Liver (tissue), 3 donors: ENCODE results near the gene ARRDC4.
A peak's percentile ranks its signal among the peaks of the same experiment; 100 is the strongest.

Experiments used
- ATF3 ChIP-seq: IDR thresholded peaks from 2 replicates; pipeline ENCODE4 v1.6.1; 2016; ENCODE audit warnings: antibody characterized with exemption
- CTCF ChIP-seq: fragments of 150-350 bp; IDR thresholded peaks from 2 replicates; pipeline ENCODE4 v1.5.1; 2017; ENCODE audit warnings: improper control_type of control experiment, low read depth, low read length; ENCODE audit not compliant: missing input control
- FOXA2 ChIP-seq: IDR thresholded peaks from 2 replicates; pipeline ENCODE4 v1.6.1; 2016; ENCODE audit warnings: antibody characterized with exemption
- GABPA ChIP-seq, 2 donors: IDR thresholded peaks in 1 of 2; conservative IDR thresholded peaks in 1 of 2; 2 replicates each; pipeline ENCODE4 v1.6.1; 2016; ENCODE audit warnings: antibody characterized with exemption in 2 of 2, mild to moderate bottlenecking in 1 of 2, moderate library complexity in 1 of 2
- JUND ChIP-seq, 2 donors: IDR thresholded peaks; 2 replicates each; pipeline ENCODE4 v1.6.1; 2016; ENCODE audit warnings: antibody characterized with exemption in 2 of 2
- MAX ChIP-seq: IDR thresholded peaks from 2 replicates; pipeline ENCODE4 v1.6.1; 2016; ENCODE audit warnings: antibody characterized with exemption
- NR2F2 ChIP-seq: IDR thresholded peaks from 2 replicates; pipeline ENCODE4 v1.6.1; 2016; ENCODE audit warnings: antibody characterized with exemption
- RAD21 ChIP-seq, 2 donors: IDR thresholded peaks; 2 replicates each; pipeline ENCODE4 v1.6.1; 2016; ENCODE audit warnings: antibody characterized with exemption in 2 of 2, mild to moderate bottlenecking in 2 of 2
- RXRA ChIP-seq, 2 donors: IDR thresholded peaks; 2 replicates each; pipeline ENCODE4 v1.6.1; 2017 to 2018; ENCODE audit warnings: antibody characterized with exemption in 2 of 2, mild to moderate bottlenecking in 1 of 2
- SP1 ChIP-seq: IDR thresholded peaks from 2 replicates; pipeline ENCODE4 v1.6.1; 2018; ENCODE audit warnings: antibody characterized with exemption, mild to moderate bottlenecking
- TAF1 ChIP-seq: conservative IDR thresholded peaks from 2 replicates; pipeline ENCODE4 v1.6.1; 2016; ENCODE audit warnings: antibody characterized with exemption, mild to moderate bottlenecking
- YY1 ChIP-seq: IDR thresholded peaks from 2 replicates; pipeline ENCODE4 v1.6.1; 2016; ENCODE audit warnings: antibody characterized with exemption, mild to moderate bottlenecking
- TF ChIP-seq, protein P1 (sequence below): IDR thresholded peaks from 2 replicates; pipeline ENCODE4 v1.6.1; 2016; ENCODE audit warnings: antibody characterized with exemption, mild to moderate bottlenecking
- donor health status: healthy.
- donor health status: healthy.

- TF ChIP-seq YY1 (no peak), CTCF (no peak), ATF3 (no peak), GABPA (IDR thresholded peaks at IDR 0.05 in 1 of 2, conservative IDR thresholded peaks at IDR 0.05 in 1 of 2) (no peak), RAD21 (IDR thresholded peaks at IDR 0.05) (no peak), MAX (no peak), JUND (IDR thresholded peaks at IDR 0.05) (no peak), FOXA2 (no peak), NR2F2 (no peak), SP1 (peak; percentile 65), TAF1 (no peak), RXRA (IDR thresholded peaks at IDR 0.05) (peak; percentile 76 to 85)
- TF ChIP-seq, protein P1, sequence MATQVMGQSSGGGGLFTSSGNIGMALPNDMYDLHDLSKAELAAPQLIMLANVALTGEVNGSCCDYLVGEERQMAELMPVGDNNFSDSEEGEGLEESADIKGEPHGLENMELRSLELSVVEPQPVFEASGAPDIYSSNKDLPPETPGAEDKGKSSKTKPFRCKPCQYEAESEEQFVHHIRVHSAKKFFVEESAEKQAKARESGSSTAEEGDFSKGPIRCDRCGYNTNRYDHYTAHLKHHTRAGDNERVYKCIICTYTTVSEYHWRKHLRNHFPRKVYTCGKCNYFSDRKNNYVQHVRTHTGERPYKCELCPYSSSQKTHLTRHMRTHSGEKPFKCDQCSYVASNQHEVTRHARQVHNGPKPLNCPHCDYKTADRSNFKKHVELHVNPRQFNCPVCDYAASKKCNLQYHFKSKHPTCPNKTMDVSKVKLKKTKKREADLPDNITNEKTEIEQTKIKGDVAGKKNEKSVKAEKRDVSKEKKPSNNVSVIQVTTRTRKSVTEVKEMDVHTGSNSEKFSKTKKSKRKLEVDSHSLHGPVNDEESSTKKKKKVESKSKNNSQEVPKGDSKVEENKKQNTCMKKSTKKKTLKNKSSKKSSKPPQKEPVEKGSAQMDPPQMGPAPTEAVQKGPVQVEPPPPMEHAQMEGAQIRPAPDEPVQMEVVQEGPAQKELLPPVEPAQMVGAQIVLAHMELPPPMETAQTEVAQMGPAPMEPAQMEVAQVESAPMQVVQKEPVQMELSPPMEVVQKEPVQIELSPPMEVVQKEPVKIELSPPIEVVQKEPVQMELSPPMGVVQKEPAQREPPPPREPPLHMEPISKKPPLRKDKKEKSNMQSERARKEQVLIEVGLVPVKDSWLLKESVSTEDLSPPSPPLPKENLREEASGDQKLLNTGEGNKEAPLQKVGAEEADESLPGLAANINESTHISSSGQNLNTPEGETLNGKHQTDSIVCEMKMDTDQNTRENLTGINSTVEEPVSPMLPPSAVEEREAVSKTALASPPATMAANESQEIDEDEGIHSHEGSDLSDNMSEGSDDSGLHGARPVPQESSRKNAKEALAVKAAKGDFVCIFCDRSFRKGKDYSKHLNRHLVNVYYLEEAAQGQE, result no peak
Observed at GRCh38 chr15:97981758-97982157, 21.3 kb downstream of the ARRDC4 start.
